D721Med (cell line): ENCODE data around the gene TAF5L.

Experiments used
- DNase-seq: peaks from one replicate; pipeline ENCODE4 v3.0.0; 2011; ENCODE audit warnings: low spot score; ENCODE audit not compliant: insufficient read length
- FAIRE-seq: peaks from 2 replicates; lab custom pipeline; 2011; peaks lifted over from hg19 to GRCh38; lab: Jason Lieb, UNC
- CTCF ChIP-seq: IDR thresholded peaks from 2 replicates; pipeline ENCODE4 v1.5.1; 2012; ENCODE audit warnings: mild to moderate bottlenecking, control low read depth; ENCODE audit not compliant: insufficient read depth; ENCODE audit errors: missing control alignments

Gene TAF5L

DNA sequence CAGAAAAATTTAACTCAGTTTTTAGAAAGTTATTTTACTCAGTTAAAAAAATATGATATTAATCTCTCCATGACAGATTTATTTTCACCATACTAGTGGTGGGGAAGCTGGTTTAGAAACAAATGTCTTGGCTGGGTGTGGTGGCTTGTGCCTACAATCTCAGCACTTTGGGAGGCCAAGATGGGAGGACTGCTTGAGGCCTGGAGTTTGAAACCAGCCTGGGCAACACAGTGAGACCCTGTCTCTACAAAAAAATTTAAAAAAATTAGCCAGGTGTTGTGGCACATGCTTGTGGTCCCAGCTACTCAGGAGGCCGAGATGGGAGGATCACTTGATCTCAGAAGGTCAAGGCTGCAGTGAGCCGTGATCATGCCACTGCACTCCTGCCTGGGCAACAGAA is 17.3 kb downstream of the TAF5L start:
- DNase-seq: no peak
- no peak for FAIRE-seq
- TF ChIP-seq CTCF: no peak

- FAIRE-seq: peak; percentile 16
- no peak for TF ChIP-seq CTCF
Measured at GRCh38 chr1:229607370-229607769, 18.6 kb downstream of the TAF5L start.

GRCh38 chr1:229603371-229604005 is 22.4 kb downstream of the TAF5L start:
- DNase-seq (no peak), FAIRE-seq (peak; percentile 66)
- TF ChIP-seq CTCF: no peak

More at GRCh38 chr1:229607370-229607769, 18.6 kb downstream of the TAF5L start:
- DNase-seq: no peak

GRCh38 chr1:229600229-229600628 is 25.7 kb downstream of the TAF5L start:
- FAIRE-seq (peak; percentile 69), DNase-seq (no peak)
- TF ChIP-seq CTCF: no peak

DNA sequence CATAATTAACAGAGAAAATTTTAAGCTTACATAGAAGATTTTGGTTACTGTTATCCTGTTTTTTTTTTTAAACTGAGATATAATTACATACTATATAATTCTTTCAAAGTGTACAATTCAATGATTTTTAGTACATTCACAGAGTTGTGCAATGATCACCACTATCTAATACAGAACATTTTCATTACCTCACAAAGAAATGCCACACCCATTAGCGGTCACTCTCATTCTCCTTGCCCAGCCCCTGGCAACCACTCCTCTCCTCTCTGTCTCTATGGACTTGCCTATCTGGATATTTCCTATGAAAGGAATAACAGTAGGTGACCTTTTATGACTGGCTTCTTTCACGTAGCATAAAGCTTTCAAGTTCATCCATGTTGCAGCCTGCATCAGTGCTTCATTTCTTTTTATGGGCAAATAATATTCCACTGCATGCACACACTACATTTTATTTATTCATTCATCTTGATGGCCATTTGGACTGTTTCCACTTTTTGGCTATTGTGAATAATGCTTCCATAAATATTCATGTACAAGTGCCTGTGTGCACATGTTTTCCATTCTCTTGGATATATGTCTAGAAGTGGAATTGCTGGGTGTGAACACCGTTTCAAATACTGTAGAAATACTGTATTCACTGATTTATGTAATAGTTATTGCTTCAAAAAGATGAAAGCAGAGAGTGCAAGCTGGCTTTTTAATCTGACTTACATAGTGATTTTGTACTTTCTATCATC is 26.5 kb downstream of the TAF5L start:
- FAIRE-seq (peak; percentile 80), DNase-seq (no peak)
- TF ChIP-seq CTCF: no peak

- no peak for DNase-seq
- TF ChIP-seq CTCF: no peak
- FAIRE-seq: no peak
Measured at GRCh38 chr1:229597877-229598276, 28.0 kb downstream of the TAF5L start.
